Suprapubic skin (tissue), 4 donors: Measurements from ENCODE around the gene EPHA6. TPM values are rescaled to one million over a fixed set of nuclear protein-coding genes. Genes with fewer than 3 reads are reported as not detected.

Experiments used
- DNase-seq, 2 donors: peaks; one replicate each; pipeline ENCODE4 v3.0.0-alpha.2; 2019; ENCODE audit warnings: low spot score in 2 of 2
- H3K27ac ChIP-seq: fragments of 200-600 bp; sonication (generic); one replicate; pipeline ENCODE4 v1.5.1; 2019
- H3K27me3 ChIP-seq: fragments of 200-600 bp; sonication (generic); one replicate; pipeline ENCODE4 v1.5.1; 2019
- H3K36me3 ChIP-seq: fragments of 200-600 bp; sonication (generic); one replicate; pipeline ENCODE4 v1.5.1; 2019
- H3K4me1 ChIP-seq: fragments of 200-600 bp; sonication (generic); one replicate; pipeline ENCODE4 v1.5.1; 2019
- H3K4me3 ChIP-seq: fragments of 200-600 bp; sonication (generic); one replicate; pipeline ENCODE4 v1.5.1; 2019; ENCODE audit warnings: mild to moderate bottlenecking
- H3K9me3 ChIP-seq: fragments of 200-600 bp; sonication (generic); one replicate; pipeline ENCODE4 v1.5.1; 2019
- EP300 ChIP-seq: sonication (generic); formaldehyde crosslinking; IDR thresholded peaks from one replicate; pipeline ENCODE4 v1.6.1; 2017; ENCODE audit warnings: antibody characterized with exemption
- POLR2A ChIP-seq, 2 donors: fragments of 450-650 bp; IDR thresholded peaks; one replicate each; pipeline ENCODE4 v1.6.1; 2017; ENCODE audit warnings: antibody characterized with exemption in 2 of 2, mild to moderate bottlenecking in 2 of 2, moderate library complexity in 2 of 2
- POLR2AphosphoS5 ChIP-seq, 3 donors: sonication (generic); formaldehyde crosslinking; IDR thresholded peaks; one replicate each; pipeline ENCODE4 v1.6.1; 2017; ENCODE audit warnings: antibody characterized with exemption in 3 of 3
- WGBS: methylation state at CpG from one replicate; pipeline ENCODE4 v1.1.5; 2018; 5-methylcytosine and 5-hydroxymethylcytosine counted together
- total RNA-seq, 4 donors: library from RNA; depleted of rRNA; stranded (reverse); fragments of >200 nt; gene quantifications; one replicate each; pipeline ENCODE4 v1.1.0, GENCODE V29; 2016
- TF ChIP-seq, protein P1 (sequence below), 2 donors: fragments of 200-600 bp in 1 of 2; fragments of 450-650 bp in 1 of 2; sonication (generic) in 1 of 2; IDR thresholded peaks; one replicate each; pipeline ENCODE4 v1.5.1; 2016 to 2019; ENCODE audit warnings: antibody characterized with exemption in 2 of 2, mild to moderate bottlenecking in 1 of 2, moderate library complexity in 1 of 2

Gene EPHA6
- total RNA-seq, 4 donors from 2014 or later: not detected

DNA sequence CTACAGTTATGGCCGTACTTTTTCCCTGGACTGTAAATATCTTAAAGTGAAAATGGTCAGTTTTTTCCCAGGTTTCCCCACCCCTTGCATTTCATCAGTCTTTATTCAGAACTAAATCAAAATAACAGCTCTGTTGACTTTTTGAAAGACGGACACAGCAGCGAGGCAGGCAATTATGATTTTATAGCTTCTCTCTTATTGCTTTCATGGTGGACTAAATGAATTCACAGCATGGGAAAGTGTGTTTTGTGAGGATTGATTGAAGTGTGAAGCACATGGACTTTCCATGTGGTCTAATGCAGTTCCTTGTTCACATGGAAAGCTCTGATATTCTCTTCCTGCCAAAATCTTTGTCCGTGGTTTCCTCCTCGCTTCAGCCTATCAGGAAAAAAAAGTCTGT, 681.5 kb downstream of the EPHA6 start:
- H3K36me3 ChIP-seq: no peaks in the 10 kb centered on the region
- WGBS: 90% methylated on average over 5 of the region's 5 CpGs
- H3K4me1 ChIP-seq: no peaks in the 10 kb centered on the region
- H3K27ac ChIP-seq: no peak overlapping the region
- H3K9me3 ChIP-seq: no peaks in the 10 kb centered on the region
- no peaks in the 10 kb centered on the region for H3K27me3 ChIP-seq
- no peak overlapping the region for H3K4me3 ChIP-seq
- no peak for TF ChIP-seq POLR2A (IDR thresholded peaks at IDR 0.05)
- no peak for TF ChIP-seq POLR2AphosphoS5 (IDR thresholded peaks at IDR 0.05)
- TF ChIP-seq, protein P1, sequence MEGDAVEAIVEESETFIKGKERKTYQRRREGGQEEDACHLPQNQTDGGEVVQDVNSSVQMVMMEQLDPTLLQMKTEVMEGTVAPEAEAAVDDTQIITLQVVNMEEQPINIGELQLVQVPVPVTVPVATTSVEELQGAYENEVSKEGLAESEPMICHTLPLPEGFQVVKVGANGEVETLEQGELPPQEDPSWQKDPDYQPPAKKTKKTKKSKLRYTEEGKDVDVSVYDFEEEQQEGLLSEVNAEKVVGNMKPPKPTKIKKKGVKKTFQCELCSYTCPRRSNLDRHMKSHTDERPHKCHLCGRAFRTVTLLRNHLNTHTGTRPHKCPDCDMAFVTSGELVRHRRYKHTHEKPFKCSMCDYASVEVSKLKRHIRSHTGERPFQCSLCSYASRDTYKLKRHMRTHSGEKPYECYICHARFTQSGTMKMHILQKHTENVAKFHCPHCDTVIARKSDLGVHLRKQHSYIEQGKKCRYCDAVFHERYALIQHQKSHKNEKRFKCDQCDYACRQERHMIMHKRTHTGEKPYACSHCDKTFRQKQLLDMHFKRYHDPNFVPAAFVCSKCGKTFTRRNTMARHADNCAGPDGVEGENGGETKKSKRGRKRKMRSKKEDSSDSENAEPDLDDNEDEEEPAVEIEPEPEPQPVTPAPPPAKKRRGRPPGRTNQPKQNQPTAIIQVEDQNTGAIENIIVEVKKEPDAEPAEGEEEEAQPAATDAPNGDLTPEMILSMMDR (IDR thresholded peaks at IDR 0.05): no peak
- TF ChIP-seq EP300: no peak
- DNase-seq: no peak

DNA sequence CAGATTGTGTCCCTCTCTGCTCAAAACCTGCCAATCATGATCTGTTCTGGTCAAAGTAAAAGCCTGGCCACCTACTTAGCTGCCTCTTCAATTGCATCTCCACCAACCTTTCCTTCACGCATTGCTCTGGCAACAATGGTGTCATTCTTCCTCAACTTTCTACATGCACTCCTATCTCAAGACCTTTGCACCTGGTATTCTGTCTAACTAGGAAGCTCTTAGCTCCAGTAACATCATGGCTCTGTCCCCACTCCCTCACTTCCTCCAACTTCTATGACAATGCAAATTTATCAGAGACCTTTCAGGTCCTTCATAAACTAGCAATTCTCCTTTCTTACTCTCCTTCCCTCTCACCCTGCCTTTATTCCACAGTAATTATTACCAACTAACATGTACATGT, 682.7 kb downstream of the EPHA6 start:
- H3K27me3 ChIP-seq: no peaks in the 10 kb centered on the region
- TF ChIP-seq, protein P1 (IDR thresholded peaks at IDR 0.05): no peak
- TF ChIP-seq POLR2A (IDR thresholded peaks at IDR 0.05) (no peak), EP300 (no peak), POLR2AphosphoS5 (IDR thresholded peaks at IDR 0.05) (no peak)
- 100% methylated on average over 1 of the region's 1 CpG for WGBS
- no peak overlapping the region for H3K27ac ChIP-seq
- H3K4me3 ChIP-seq: no peak overlapping the region
- no peaks in the 10 kb centered on the region for H3K36me3 ChIP-seq
- no peaks in the 10 kb centered on the region for H3K9me3 ChIP-seq
- no peak for DNase-seq
- H3K4me1 ChIP-seq: no peaks in the 10 kb centered on the region

DNA sequence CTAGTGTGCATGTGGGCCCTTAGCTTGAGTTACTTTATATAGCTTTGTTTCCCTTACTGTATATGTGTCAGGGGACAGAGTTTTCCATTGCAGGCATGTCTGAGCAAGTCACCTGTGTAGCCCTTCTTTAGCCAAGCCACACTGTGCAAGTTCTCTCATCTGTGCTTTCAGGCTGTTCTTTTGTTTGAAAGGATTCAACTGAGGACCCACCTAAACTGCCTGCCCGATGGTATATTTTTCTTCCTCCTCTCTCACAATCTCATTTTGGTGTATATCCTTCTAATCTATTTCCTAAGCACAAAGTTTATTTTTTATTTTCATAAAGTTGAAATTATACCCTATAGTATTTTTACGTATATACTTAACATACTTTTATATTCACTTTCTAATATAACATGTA, 690.1 kb downstream of the EPHA6 start:
- H3K27ac ChIP-seq: no peak overlapping the region
- WGBS: 95% methylated on average over 2 of the region's 2 CpGs
- DNase-seq: no peak
- H3K4me1 ChIP-seq: no peaks in the 10 kb centered on the region
- H3K9me3 ChIP-seq: peaks cover 15% of the 10 kb centered on the region
- no peak overlapping the region for H3K4me3 ChIP-seq
- H3K36me3 ChIP-seq: no peaks in the 10 kb centered on the region
- TF ChIP-seq EP300: no peak
- no peak for TF ChIP-seq POLR2AphosphoS5 (IDR thresholded peaks at IDR 0.05)
- no peak for TF ChIP-seq POLR2A (IDR thresholded peaks at IDR 0.05)
- TF ChIP-seq, protein P1 (IDR thresholded peaks at IDR 0.05): no peak
- H3K27me3 ChIP-seq: no peaks in the 10 kb centered on the region

DNA sequence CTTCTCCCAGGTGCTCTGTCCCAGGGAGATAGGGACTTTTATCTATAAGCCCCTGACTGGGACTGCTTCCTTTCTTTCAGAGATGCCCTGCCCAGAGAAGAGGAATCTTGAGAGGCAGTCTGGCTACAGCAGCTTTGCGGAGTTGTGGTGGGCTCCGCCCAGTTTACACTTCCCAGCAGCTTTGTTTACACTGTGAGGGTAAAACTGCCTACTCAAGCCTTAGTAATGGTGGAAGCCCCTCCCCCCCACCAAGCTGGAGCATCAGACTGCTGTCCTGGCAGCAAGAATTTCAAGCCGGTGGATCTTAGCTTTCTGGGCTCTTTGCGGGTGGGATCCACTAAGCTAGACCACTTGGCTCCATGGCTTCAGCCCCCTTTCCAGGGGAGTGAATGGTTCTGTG, 696.4 kb downstream of the EPHA6 start:
- Histone ChIP-seq H3K9me3 (peaks cover 4% of the 10 kb centered on the region), H3K27ac (no peak overlapping the region), H3K4me3 (no peak overlapping the region), H3K36me3 (no peaks in the 10 kb centered on the region), H3K27me3 (no peaks in the 10 kb centered on the region), H3K4me1 (no peaks in the 10 kb centered on the region)
- TF ChIP-seq POLR2AphosphoS5 (IDR thresholded peaks at IDR 0.05): no peak
- TF ChIP-seq POLR2A (IDR thresholded peaks at IDR 0.05): no peak
- no peak for TF ChIP-seq EP300
- TF ChIP-seq, protein P1 (IDR thresholded peaks at IDR 0.05): no peak
- WGBS: 93% methylated on average over 2 of the region's 4 CpGs
- DNase-seq: no peak

DNA sequence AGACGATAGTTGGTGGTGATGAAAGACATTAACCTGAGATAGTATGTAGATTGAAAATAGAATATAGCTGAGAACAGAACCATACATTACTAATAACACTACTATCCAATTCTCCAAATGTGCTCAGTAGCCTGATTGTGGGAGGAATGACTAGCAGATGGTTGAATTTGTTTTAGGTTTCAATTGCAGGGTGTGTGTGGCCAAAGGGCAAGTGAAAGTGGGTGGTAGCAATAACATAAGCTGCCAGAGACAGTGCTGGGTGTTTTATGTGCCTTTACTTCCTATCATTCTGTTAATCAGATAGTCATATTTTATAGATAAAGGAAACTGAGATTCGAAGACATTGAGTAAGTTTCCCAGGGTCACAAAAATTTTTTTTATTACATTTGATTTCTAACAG, 700.7 kb downstream of the EPHA6 start:
- TF ChIP-seq, protein P1 (IDR thresholded peaks at IDR 0.05): no peak
- TF ChIP-seq POLR2AphosphoS5 (IDR thresholded peaks at IDR 0.05) (no peak), POLR2A (IDR thresholded peaks at IDR 0.05) (no peak), EP300 (no peak)
- no peaks in the 10 kb centered on the region for H3K4me1 ChIP-seq
- H3K27ac ChIP-seq: no peak overlapping the region
- WGBS: 73% methylated on average over 2 of the region's 2 CpGs
- H3K27me3 ChIP-seq: no peaks in the 10 kb centered on the region
- H3K4me3 ChIP-seq: no peak overlapping the region
- no peaks in the 10 kb centered on the region for H3K36me3 ChIP-seq
- no peak for DNase-seq
- peaks cover 2% of the 10 kb centered on the region for H3K9me3 ChIP-seq
